Kidney epithelial cell (primary cell): ENCODE measurements around the gene SIRT6. TPM values are rescaled to one million over a fixed set of nuclear protein-coding genes. Genes with fewer than 3 reads are reported as not detected.
"Not testable (repeated sequence)": the region's sequence is repeated elsewhere in the genome, so short reads cannot be mapped to it uniquely, and the experiment has no call there.

Experiments
- DNase-seq: peaks from one replicate; pipeline ENCODE4 v3.0.0-alpha.2; 2010; ENCODE audit warnings: low read depth
- H3K27me3 ChIP-seq: 2 replicates; pipeline ENCODE4 v1.6.0; 2011; ENCODE audit warnings: low read length; ENCODE audit not compliant: control insufficient read depth, insufficient read depth
- H3K36me3 ChIP-seq: 2 replicates; pipeline ENCODE4 v1.5.1; 2011; ENCODE audit warnings: low read length; ENCODE audit not compliant: control insufficient read depth, insufficient read depth
- H3K4me3 ChIP-seq: 2 replicates; pipeline ENCODE4 v1.5.1; 2011; ENCODE audit warnings: low read depth, mild to moderate bottlenecking, control low read depth, low read length
- total RNA-seq: library from RNA; depleted of rRNA; stranded (reverse); fragments of >200 nt; gene quantifications from 2 replicates; pipeline ENCODE4 v1.2.3, GENCODE V29; 2015
- TF ChIP-seq, protein P1 (sequence below): IDR thresholded peaks from 2 replicates; pipeline ENCODE4 v1.5.1; 2011; ENCODE audit warnings: mild to moderate bottlenecking, moderate library complexity, low read length, control low read depth, inconsistent platforms; ENCODE audit not compliant: insufficient read depth, poor library complexity, severe bottlenecking

Gene SIRT6
- total RNA-seq, 1 donor from 2014 or later: 59.2 TPM

DNA sequence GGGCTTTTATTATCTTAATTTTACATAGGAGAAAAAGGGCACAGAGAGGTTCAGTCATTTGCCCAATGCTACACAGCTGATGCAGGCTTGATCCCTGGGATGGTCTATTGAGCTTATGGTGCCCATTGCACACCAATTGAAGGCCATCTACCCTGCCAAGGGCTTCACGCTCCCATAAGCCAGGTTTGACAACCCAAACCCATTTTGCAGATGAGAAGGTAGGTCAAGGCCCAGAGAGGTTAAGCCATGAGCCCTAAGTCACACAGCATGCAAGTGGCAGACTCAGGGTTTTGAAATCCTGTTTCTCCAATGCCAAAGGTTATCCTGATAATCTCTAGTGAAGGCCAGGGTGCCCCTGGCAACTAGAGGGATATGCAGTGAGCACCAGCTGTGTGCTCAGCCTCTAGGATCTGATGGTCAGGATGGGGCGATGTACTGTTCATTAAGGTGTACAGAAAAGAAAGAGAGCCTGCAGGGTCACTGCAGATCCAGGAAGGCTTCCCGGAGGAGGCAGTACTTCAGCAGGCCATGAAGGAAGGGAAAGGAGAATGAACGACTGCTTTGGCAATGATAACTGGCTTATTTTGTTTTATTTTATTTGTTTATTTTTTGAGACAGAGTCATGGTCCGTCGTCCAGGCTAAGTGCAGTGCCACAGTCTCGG is 20.8 kb downstream of the SIRT6 start:
- no peaks in the 10 kb centered on the region for H3K36me3 ChIP-seq
- no peak overlapping the region for H3K4me3 ChIP-seq
- peaks cover 7% of the 10 kb centered on the region for H3K27me3 ChIP-seq
- TF ChIP-seq, protein P1, sequence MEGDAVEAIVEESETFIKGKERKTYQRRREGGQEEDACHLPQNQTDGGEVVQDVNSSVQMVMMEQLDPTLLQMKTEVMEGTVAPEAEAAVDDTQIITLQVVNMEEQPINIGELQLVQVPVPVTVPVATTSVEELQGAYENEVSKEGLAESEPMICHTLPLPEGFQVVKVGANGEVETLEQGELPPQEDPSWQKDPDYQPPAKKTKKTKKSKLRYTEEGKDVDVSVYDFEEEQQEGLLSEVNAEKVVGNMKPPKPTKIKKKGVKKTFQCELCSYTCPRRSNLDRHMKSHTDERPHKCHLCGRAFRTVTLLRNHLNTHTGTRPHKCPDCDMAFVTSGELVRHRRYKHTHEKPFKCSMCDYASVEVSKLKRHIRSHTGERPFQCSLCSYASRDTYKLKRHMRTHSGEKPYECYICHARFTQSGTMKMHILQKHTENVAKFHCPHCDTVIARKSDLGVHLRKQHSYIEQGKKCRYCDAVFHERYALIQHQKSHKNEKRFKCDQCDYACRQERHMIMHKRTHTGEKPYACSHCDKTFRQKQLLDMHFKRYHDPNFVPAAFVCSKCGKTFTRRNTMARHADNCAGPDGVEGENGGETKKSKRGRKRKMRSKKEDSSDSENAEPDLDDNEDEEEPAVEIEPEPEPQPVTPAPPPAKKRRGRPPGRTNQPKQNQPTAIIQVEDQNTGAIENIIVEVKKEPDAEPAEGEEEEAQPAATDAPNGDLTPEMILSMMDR: no peak
- DNase-seq: no peak

- H3K36me3 ChIP-seq, H3K27me3 ChIP-seq, DNase-seq, H3K4me3 ChIP-seq: not testable (repeated sequence)
These were observed 24.4 kb downstream of the SIRT6 start for GRCh38 chr19:4157971-4158370.

DNA sequence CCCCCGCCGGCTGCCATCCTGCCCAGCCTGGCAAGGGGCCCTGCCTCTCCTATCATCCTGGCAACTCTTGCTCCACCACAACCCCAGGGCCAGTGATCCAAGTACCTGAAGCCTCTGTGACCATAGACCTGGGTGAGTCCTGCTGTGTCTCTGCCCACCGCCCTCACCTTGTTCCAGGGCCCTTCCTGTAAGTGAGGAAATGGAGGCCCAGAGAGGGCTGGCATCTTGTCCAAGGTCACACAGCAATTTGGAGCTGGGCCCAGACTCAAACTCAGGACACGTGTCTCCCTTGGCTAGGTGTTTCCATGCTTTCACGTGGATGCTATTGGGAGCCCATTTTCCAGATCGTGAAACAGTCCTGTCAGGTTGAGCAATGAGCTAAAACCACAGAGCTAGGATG is 25.2 kb downstream of the SIRT6 start:
- H3K27me3 ChIP-seq: peaks cover 11% of the 10 kb centered on the region
- no peak overlapping the region for H3K4me3 ChIP-seq
- no peak for DNase-seq
- no peaks in the 10 kb centered on the region for H3K36me3 ChIP-seq
- TF ChIP-seq, protein P1: no peak

GRCh38 chr19:4154571-4155312 is 27.6 kb downstream of the SIRT6 start:
- Histone ChIP-seq H3K27me3 (peaks cover 15% of the 10 kb centered on the region), H3K36me3 (no peaks in the 10 kb centered on the region), H3K4me3 (no peak overlapping the region)
- no peak for DNase-seq
- TF ChIP-seq, protein P1: no peak

DNA sequence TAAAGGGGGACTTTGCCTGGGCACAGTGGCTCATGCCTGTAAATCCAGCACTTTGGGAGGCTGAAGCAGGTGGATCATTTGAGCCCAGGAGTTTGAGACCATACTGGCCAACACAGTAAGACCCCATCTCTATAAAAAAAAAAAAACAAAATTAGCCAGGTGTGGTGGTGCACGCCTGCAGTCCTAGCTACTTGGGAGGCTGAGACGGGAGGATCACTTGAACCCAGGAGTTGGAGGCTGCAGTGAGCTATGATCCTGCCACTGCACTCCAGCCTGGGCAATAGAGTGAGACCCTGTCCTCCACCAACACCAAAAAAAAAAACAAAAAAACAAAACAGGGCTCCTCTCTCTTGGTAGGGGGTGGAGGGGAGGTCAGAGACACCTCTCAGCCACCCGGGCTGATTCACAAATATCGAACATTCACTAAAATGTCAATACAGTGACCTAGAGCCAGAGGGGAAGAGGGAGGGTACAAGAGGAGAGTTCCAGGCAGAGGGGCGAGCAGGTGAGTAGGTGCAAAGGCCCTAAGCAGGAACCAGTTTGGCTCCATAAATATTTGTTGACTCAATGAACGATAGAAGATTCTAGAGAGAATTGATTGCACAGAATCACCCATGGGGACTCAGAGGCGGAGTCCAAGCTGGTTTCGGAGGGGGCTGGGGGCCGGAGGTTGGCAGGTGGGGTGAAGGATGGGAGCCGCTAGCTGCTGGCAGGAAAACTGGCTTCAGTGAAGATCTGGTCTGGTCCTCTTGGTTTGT is 29.9 kb downstream of the SIRT6 start:
- H3K4me3 ChIP-seq: no peak overlapping the region
- TF ChIP-seq, protein P1: no peak
- DNase-seq: no peak
- H3K27me3 ChIP-seq: peaks cover 17% of the 10 kb centered on the region
- no peaks in the 10 kb centered on the region for H3K36me3 ChIP-seq

GRCh38 chr19:4151623-4152022 is 30.7 kb downstream of the SIRT6 start:
- H3K4me3 ChIP-seq: no peak overlapping the region
- TF ChIP-seq, protein P1: no peak
- peaks cover 15% of the 10 kb centered on the region for H3K27me3 ChIP-seq
- H3K36me3 ChIP-seq: no peaks in the 10 kb centered on the region
- no peak for DNase-seq
